Lung (tissue), 12 donors: Measurements from ENCODE around the gene CLDN2. TPM values are rescaled to one million over a fixed set of nuclear protein-coding genes. Genes with fewer than 3 reads are reported as not detected.

Source experiments
- ATAC-seq: fragments of 200-7000 bp; cut with Tn5 transposase; one replicate; pipeline ENCODE4 v1.9.1; 2020; ENCODE audit warnings: moderate number of reproducible peaks; ENCODE audit not compliant: insufficient read depth, low FRiP score
- DNase-seq, 3 donors: peaks; one replicate each; pipeline ENCODE4 v3.0.0-alpha.2; 2013 to 2017
- H3K27ac ChIP-seq, 2 donors: one replicate each; pipeline ENCODE4 v1.5.1; 2013; ENCODE audit warnings: mild to moderate bottlenecking in 2 of 2, moderate library complexity in 2 of 2, control low read depth in 1 of 2, inconsistent platforms in 1 of 2, low read depth in 1 of 2, low read length in 1 of 2
- H3K27me3 ChIP-seq, 3 donors: one replicate each; pipeline ENCODE4 v1.5.1; 2013; ENCODE audit warnings: low read length in 2 of 3; ENCODE audit not compliant: control insufficient read depth in 3 of 3, insufficient read depth in 3 of 3
- H3K36me3 ChIP-seq, 4 donors: one replicate each; pipeline ENCODE4 v1.5.1; 2013; ENCODE audit warnings: low read length in 4 of 4, mild to moderate bottlenecking in 1 of 4, moderate library complexity in 1 of 4; ENCODE audit not compliant: control insufficient read depth in 4 of 4, insufficient read depth in 4 of 4
- H3K4me1 ChIP-seq, 5 donors: one replicate each; pipeline ENCODE4 v1.5.1; 2013; ENCODE audit warnings: low read length in 5 of 5, mild to moderate bottlenecking in 2 of 5, moderate library complexity in 1 of 5; ENCODE audit not compliant: control insufficient read depth in 5 of 5, insufficient read depth in 5 of 5
- H3K4me3 ChIP-seq: one replicate; pipeline ENCODE4 v1.5.1; 2013; ENCODE audit warnings: mild to moderate bottlenecking, control low read depth, moderate library complexity
- H3K9ac ChIP-seq, 2 donors: one replicate each; pipeline ENCODE4 v1.5.1; 2013; ENCODE audit warnings: low read length in 2 of 2, control low read depth in 1 of 2; ENCODE audit not compliant: insufficient read depth in 1 of 2
- H3K9me3 ChIP-seq, 4 donors: one replicate each; pipeline ENCODE4 v1.5.1; 2013; ENCODE audit warnings: low read length in 3 of 4, mild to moderate bottlenecking in 1 of 4, moderate library complexity in 1 of 4; ENCODE audit not compliant: control insufficient read depth in 4 of 4, insufficient read depth in 3 of 4
- WGBS, 2 donors: extraction: QIAGEN DNeasy Blood & Tissue Kit; methylation state at CpG; one replicate each; pipeline ENCODE4 v1.1.7; 2013; 5-methylcytosine and 5-hydroxymethylcytosine counted together
- polyA plus RNA-seq, 2 donors: library from polyadenylated mRNA; stranded (reverse); fragments of 200-250 nt; gene quantifications; one replicate each; pipeline ENCODE4 v1.2.1, GENCODE V29; 2013
- total RNA-seq, 2 donors: library from RNA; depleted of rRNA in 1 of 2; stranded (reverse); fragments of >200 nt in 1 of 2; gene quantifications; one replicate each; pipeline ENCODE4 v1.2.1, GENCODE V29; 2014 to 2021
- TF ChIP-seq, protein P1 (sequence below): IDR thresholded peaks from 2 replicates; pipeline ENCODE4 v1.5.1; 2012; ENCODE audit warnings: mild to moderate bottlenecking; ENCODE audit errors: control extremely low read depth, extremely low read depth
- donor health status: control.
- donor health status: control.
- donor health status: Bipolar disorder and iron deficiency.
- donor health status: healthy.
- donor health status: DM: yes; HTN: yes; CAD: no.

Gene CLDN2
- total and polyA plus RNA-seq, 4 donors, result 0.07 to 0.46 (median 0.28) TPM; not detected in 1

DNA sequence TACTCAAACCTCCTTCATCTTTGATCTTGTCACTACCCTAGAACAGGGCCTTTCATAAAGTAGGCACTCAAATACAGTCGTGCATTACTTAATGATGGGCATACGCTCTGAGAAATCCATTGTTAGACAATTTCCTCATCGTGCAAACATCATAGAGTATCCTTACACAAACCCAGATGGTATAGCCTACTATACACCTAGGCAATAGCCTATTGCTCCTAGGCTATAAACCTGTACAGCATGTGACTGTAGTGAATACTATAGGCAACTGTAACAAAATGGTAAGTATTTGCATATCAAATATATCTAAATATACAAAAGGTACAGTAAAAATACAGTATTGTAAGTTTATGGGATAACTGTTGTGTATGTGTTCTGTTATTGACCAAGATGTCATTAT is 31.9 kb downstream of the CLDN2 start:
- no peak overlapping the region for H3K4me3 ChIP-seq
- H3K4me1 ChIP-seq, result peaks cover 0 to 4% (median 0%) of the 10 kb centered on the region in 5 donors
- ATAC-seq (no peak), DNase-seq (no peak)
- WGBS, 2 donors, result 70 to 95% methylated on average over 3 of the region's 3 CpGs
- TF ChIP-seq, protein P1, sequence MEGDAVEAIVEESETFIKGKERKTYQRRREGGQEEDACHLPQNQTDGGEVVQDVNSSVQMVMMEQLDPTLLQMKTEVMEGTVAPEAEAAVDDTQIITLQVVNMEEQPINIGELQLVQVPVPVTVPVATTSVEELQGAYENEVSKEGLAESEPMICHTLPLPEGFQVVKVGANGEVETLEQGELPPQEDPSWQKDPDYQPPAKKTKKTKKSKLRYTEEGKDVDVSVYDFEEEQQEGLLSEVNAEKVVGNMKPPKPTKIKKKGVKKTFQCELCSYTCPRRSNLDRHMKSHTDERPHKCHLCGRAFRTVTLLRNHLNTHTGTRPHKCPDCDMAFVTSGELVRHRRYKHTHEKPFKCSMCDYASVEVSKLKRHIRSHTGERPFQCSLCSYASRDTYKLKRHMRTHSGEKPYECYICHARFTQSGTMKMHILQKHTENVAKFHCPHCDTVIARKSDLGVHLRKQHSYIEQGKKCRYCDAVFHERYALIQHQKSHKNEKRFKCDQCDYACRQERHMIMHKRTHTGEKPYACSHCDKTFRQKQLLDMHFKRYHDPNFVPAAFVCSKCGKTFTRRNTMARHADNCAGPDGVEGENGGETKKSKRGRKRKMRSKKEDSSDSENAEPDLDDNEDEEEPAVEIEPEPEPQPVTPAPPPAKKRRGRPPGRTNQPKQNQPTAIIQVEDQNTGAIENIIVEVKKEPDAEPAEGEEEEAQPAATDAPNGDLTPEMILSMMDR, result no peak
- H3K9me3 ChIP-seq, result no peaks in the 10 kb centered on the region
- H3K27ac ChIP-seq, result no peak overlapping the region
- H3K36me3 ChIP-seq, result peaks cover 0 to 6% (median 2%) of the 10 kb centered on the region in 4 donors
- H3K27me3 ChIP-seq, result peaks cover 0 to 21% (median 15%) of the 10 kb centered on the region in 3 donors
- H3K9ac ChIP-seq, result no peak overlapping the region

GRCh38 chrX:106952538-106952937 is 32.3 kb downstream of the CLDN2 start:
- DNase-seq (no peak), ATAC-seq (no peak)
- Histone ChIP-seq H3K27ac (no peak overlapping the region), H3K4me1 (peaks cover 0 to 4% (median 0%) of the 10 kb centered on the region in 5 donors), H3K4me3 (no peak overlapping the region), H3K27me3 (peaks cover 0 to 20% (median 16%) of the 10 kb centered on the region in 3 donors), H3K9me3 (no peaks in the 10 kb centered on the region), H3K9ac (no peak overlapping the region), H3K36me3 (peaks cover 0 to 6% (median 2%) of the 10 kb centered on the region in 4 donors)
- 70 to 84% methylated on average over 2 of the region's 2 CpGs for WGBS, 2 donors
- TF ChIP-seq, protein P1, result no peak

DNA sequence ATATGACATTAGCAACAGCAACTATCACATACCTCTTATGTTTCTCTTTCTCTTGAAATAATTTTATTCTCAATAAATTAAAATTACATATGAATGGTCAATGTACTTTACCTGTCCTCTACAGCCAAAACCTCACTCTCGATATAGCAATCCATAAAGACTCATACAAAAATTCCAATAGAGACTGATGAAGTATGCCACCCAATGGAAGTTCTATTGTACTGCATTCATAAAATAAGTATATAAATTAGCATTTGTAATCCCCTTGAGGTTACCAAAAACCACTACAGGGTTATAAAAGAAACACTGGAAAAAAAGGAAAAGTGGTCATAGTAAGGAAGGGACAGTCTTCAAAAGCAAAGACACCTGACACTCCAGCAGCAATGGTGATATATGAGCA is 32.8 kb downstream of the CLDN2 start:
- peak in 2 of 3 donors; percentile 13 to 27 for DNase-seq

More for the DNA sequence above, 32.8 kb downstream of the CLDN2 start:
- 28 to 42% methylated on average over 1 of the region's 1 CpG for whole genome bisulfite sequencing, 2 donors
- no peak overlapping the region for H3K27ac ChIP-seq
- H3K9me3 ChIP-seq, result no peaks in the 10 kb centered on the region
- no peak for ATAC-seq
- TF ChIP-seq, protein P1, result no peak
- peaks cover 0 to 9% (median 4%) of the 10 kb centered on the region in 4 donors for H3K36me3 ChIP-seq
- no peak overlapping the region for H3K4me3 ChIP-seq
- peaks cover 0 to 25% (median 20%) of the 10 kb centered on the region in 3 donors for H3K27me3 ChIP-seq
- no peak overlapping the region for H3K9ac ChIP-seq
- H3K4me1 ChIP-seq, result peaks cover 0 to 4% (median 0%) of the 10 kb centered on the region in 5 donors
